ENCODE data around the gene IZUMO4.
"Not testable (repeated sequence)": the region's sequence is repeated elsewhere in the genome, so short reads cannot be mapped to it uniquely, and the experiment has no call there.

Gene IZUMO4

DNA sequence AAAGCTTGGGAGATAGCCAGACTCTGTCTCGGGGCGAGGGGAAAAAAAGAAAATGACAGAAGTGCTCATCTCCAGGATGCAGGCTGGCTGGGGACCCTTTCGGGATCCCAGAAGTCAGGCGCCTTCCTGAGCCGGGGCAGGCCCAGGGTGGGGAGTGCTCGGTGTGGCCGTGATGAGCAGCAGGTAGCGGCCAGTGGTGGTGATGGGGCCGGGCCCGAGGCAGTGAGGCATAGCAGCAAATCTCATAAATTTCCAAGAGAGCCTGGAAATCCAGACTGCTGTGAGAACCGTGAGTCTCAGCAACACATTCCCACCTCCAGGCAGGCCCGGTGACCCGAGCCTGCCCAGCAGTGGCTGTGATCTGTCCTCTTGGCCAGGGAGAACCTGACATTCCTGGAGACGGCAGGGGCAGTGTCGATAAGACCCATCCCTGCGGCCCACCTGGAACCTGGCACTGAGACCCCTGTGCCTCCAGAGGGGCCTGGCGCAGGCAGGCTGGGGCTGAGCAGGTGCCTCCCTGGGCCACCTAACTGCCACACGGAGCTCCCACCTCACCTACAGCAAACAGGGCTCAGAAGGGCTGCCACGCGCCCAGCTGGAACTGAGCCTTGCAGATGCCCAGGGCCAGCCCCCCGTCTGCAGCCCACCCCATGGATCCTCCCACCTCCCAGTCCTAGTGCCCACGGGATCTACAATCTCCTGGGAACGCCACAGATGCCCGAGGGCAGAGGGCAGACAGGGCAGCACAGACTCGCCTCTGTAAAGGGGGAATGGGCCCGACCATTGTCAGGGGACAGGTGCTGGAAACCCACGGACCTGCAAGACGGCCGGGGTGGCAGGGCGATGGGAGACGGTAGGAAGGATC is 23.4 kb downstream of the IZUMO4 start:
- Mint-ChIP-seq H3K27ac (no peak overlapping the region), H3K4me1 (peaks cover 4% of the 10 kb centered on the region), H3K27me3 (no peaks in the 10 kb centered on the region), H3K9me3 (no peaks in the 10 kb centered on the region), H3K36me3 (peaks cover 46% of the 10 kb centered on the region), H3K4me3 (no peak overlapping the region)
- ATAC-seq, result no peak

DNA sequence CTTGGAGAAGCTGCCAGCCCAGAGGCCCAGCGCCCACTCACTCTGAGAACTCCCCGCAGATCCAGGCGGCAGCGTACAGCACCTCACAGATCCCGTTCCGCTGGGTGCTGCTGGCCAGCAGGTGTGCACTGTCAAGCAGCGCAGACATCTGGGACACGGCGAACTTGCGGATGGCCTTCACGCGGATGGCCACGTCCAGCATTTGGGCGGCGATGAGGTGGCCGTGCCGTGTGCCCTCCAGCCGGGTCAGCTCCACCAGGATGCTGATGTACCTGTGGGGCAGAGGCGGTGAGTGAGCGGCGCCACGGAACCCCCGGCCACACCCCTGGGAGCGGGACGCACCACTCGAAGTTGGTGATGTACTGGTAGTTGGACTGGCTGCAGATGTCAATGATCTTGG is 24.1 kb downstream of the IZUMO4 start:
- Mint-ChIP-seq H3K4me1 (no peaks in the 10 kb centered on the region), H3K36me3 (peaks cover 40% of the 10 kb centered on the region), H3K9me3 (no peaks in the 10 kb centered on the region), H3K4me3 (no peak overlapping the region), H3K27ac (no peak overlapping the region), H3K27me3 (no peaks in the 10 kb centered on the region)
- no peak for ATAC-seq

DNA sequence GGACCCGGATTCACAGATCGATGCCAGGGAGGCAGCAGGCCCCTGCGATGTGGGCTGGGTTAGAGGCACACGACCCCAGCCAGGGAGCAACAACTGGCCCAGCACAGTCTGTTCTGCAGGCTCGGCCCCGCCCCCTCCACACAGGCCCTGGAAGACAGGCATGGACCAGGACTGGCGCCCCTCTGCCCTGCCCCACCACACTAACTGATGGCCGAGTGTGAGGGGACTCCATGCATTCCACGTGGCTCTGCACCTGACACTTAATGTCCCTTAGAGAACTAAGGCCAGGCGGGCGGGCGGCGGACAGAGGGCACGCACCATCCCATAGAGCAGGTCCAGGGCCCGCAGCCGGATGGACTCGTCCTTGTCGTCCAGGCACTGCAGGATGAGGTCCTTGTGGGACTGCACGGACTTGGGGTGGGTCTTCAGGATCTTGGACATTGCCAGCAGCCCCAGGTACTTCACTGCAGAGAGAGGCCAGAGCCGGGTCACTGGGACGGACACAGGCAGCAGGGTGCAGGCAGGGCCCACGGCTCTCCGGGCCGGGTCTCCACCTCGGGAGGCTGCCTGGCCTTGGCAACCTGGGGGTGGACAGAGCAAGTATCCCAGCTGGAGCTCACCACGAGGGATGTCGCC is 24.8 kb downstream of the IZUMO4 start:
- no peak overlapping the region for H3K4me3 Mint-ChIP-seq
- H3K27ac Mint-ChIP-seq, result no peak overlapping the region
- H3K4me1 Mint-ChIP-seq, result no peaks in the 10 kb centered on the region
- no peaks in the 10 kb centered on the region for H3K27me3 Mint-ChIP-seq
- H3K9me3 Mint-ChIP-seq, result no peaks in the 10 kb centered on the region
- no peak for ATAC-seq
- peaks cover 40% of the 10 kb centered on the region for H3K36me3 Mint-ChIP-seq

DNA sequence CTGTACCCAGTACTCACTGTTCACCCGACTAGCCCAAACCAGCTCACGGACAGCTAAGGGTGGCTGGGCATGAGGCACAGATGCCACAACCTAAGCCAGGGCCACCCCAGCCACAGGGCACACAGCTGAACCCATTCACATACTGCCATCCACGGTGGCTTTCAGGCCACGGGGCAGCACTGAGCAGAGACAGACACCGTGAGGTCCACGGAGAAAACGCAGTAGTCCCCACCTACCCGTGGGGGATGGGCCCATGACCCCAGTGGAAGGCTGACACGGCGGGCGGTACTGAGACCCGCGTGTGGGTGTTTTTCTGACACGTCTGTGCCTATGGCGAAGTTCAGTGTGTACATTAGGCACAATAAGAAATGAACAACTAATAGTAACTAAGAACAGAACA is 25.5 kb downstream of the IZUMO4 start:
- no peaks in the 10 kb centered on the region for H3K9me3 Mint-ChIP-seq
- H3K4me1 Mint-ChIP-seq, result no peaks in the 10 kb centered on the region
- peaks cover 40% of the 10 kb centered on the region for H3K36me3 Mint-ChIP-seq
- no peaks in the 10 kb centered on the region for H3K27me3 Mint-ChIP-seq
- no peak overlapping the region for H3K4me3 Mint-ChIP-seq
- no peak for ATAC-seq
- H3K27ac Mint-ChIP-seq, result no peak overlapping the region

DNA sequence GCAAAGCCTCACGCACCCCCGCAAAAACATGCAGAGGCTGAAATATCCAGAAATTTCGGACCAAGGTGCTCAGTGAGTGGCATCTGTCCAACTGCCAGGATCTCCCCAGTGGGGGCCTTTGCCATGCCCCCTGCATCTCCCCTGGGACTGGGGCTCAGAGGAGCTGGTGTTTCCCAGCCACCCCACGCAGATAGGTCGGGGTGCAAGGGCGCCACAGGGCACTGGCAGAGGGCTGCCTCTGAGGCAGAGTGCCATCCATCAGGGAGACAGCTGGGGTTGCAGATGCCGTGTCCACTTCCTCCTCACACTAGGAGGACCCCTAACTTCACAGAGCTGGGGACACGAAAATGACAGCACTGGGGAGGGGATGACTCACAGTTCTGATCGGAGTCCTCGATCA is 26.3 kb downstream of the IZUMO4 start:
- Mint-ChIP-seq H3K36me3 (peaks cover 38% of the 10 kb centered on the region), H3K4me3 (no peak overlapping the region), H3K9me3 (no peaks in the 10 kb centered on the region), H3K27ac (no peak overlapping the region), H3K27me3 (no peaks in the 10 kb centered on the region), H3K4me1 (no peaks in the 10 kb centered on the region)
- ATAC-seq, result no peak

DNA sequence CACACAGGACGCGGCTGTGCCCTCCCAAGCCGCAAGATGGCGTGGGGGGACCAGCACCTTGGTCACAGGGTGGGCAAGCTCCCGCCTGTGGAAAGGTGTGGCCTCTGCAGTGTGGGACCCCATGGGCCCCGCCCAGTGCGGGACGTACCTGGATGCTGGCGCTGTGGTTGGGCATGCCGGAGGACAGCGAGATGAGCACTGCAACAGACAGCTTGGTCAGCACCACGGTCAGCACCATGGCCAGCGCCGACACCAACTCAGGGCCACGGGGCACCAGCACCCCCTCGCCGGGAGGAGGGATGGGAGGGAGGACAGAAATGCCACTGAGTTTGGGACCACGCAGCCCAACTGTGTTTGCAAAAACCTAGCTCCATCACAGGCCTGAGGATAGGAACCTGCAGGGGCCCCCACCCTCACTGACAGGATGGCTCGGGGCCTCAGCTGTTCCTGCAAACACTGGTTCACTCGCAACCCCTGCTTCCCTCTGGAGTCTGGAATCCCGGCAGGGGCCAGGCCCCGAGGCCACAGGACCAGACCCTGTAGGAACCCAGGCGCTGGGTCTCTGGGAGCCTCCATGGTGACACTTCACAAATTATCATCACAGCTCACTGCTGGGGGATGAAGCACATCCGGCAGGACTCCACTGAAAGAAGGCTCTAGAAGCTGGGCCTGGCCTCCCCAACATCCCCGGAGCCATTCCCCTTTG is 27.1 kb downstream of the IZUMO4 start:
- ATAC-seq, result no peak
- Mint-ChIP-seq H3K9me3 (no peaks in the 10 kb centered on the region), H3K27me3 (no peaks in the 10 kb centered on the region), H3K27ac (no peak overlapping the region), H3K4me1 (no peaks in the 10 kb centered on the region), H3K36me3 (peaks cover 29% of the 10 kb centered on the region), H3K4me3 (no peak overlapping the region)

DNA sequence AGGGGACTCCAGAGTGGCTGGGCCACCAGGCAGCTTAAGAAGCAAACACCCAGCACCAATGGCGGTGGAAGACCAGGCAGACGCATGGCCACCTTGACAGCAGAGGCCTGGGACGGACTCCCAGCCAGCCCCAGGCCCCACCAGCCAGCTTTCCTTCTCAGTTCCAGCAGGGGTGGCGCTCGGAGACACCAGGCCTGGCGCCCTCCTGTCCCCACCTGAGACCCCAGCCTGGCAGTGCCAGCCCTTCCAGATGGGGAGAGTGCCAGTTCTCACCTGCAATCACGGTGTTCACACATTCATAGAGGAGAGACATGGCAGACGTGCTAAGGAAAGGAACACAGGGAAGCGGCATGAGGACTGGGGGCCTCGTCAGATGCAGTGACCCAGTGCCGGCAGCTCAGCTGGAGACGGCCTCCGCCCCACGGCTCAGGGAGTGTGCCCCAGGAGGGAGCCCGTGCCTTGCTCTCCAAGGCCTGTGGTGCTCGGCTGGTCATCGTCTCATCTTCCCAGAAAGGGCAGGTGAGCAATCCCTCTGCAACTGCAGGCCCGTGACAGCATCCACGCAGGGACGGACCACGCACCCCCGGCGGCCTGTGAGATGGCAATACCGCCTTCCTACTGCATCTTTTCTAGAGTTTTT is 30.3 kb downstream of the IZUMO4 start:
- peaks cover 22% of the 10 kb centered on the region for H3K36me3 Mint-ChIP-seq
- H3K4me1 Mint-ChIP-seq, result no peaks in the 10 kb centered on the region
- no peaks in the 10 kb centered on the region for H3K27me3 Mint-ChIP-seq
- ATAC-seq, result no peak
- no peak overlapping the region for H3K27ac Mint-ChIP-seq
- no peak overlapping the region for H3K4me3 Mint-ChIP-seq
- no peaks in the 10 kb centered on the region for H3K9me3 Mint-ChIP-seq

DNA sequence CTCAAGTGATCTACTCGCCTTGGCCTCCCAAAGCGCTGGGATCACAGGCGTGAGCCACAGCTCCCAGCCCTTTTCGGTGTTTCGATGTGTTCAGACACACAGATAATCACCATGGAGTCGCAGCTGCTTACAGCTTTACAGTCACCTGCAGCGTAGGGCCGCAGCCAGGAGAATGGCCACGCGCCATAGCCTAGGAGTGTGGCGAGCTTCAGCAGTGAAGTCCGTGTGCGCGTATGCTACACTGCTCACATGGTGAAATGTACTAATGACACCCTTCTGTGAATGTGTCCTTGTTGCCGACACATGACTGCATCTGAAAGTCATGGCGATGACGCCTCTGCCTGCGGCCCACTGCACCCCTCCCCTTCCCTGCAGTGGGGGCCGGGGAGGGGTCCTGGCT is 31.0 kb downstream of the IZUMO4 start:
- no peak for ATAC-seq
- no peaks in the 10 kb centered on the region for H3K9me3 Mint-ChIP-seq
- H3K27me3 Mint-ChIP-seq, result no peaks in the 10 kb centered on the region
- H3K36me3 Mint-ChIP-seq, result peaks cover 30% of the 10 kb centered on the region
- no peak overlapping the region for H3K4me3 Mint-ChIP-seq
- H3K27ac Mint-ChIP-seq, result no peak overlapping the region
- H3K4me1 Mint-ChIP-seq, result no peaks in the 10 kb centered on the region

DNA sequence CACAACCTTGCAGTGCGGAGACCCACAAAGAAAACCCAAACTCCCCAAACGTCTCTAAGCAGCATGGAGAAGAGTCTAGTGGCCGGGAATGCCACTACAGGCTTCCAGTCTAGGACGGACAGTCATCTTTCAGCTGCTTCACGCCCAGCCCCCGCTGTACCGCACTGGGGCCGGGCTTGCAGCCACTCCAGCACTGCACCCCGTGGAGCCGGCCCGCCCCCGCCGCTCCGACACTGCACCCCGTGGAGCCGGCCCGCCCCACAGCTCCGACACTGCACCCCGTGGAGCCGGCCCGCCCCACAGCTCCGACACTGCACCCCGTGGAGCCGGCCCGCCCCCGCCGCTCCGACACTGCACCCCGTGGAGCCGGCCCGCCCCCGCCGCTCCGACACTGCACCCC is 31.5 kb downstream of the IZUMO4 start:
- not testable (repeated sequence) for ATAC-seq, H3K27me3 Mint-ChIP-seq, H3K4me1 Mint-ChIP-seq, H3K9me3 Mint-ChIP-seq, H3K4me3 Mint-ChIP-seq, H3K27ac Mint-ChIP-seq
- peaks cover 30% of the 10 kb centered on the region for H3K36me3 Mint-ChIP-seq

DNA sequence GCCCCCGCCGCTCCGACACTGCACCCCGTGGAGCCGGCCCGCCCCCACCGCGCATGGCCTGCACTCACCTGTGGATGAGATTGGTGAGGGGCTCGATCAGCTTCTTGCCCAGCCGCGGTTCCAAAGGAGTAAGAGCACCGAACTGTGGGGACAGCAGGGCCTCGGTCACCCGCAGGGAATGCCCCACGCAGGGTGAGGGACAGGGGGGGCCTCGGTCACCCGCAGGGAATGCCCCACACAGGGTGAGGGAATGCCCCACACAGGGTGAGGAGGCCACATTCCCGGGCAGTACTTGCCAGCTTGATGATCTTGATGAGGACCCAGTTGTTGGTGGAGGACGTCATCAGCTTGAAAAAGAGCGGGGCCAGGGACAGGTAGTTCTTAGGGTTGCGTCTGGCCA is 32.3 kb downstream of the IZUMO4 start:
- Mint-ChIP-seq H3K9me3 (no peaks in the 10 kb centered on the region), H3K27me3 (no peaks in the 10 kb centered on the region), H3K36me3 (peaks cover 32% of the 10 kb centered on the region), H3K4me1 (no peaks in the 10 kb centered on the region), H3K27ac (no peak overlapping the region), H3K4me3 (no peak overlapping the region)
- no peak for ATAC-seq

DNA sequence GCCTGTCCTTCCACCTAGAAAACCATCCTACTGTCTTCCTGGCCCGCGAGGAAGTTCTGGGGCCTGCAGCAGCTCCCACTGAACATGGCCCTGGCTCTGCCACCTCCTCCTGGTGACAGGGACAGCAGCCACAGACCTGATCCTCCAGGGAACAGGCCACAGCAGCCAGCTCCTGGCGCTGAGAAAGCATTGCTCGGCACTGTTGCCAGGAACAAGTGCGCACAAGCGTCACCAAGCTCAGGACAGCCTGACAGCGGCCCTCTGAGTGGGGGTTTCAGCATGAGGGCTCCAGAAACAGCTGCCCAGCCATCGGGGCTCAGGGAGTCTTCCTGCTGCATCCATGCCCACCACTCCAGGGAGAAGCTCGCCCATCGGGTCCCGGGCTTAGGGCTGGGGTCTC is 32.8 kb downstream of the IZUMO4 start:
- Mint-ChIP-seq H3K4me3 (no peak overlapping the region), H3K36me3 (peaks cover 27% of the 10 kb centered on the region), H3K27ac (no peak overlapping the region), H3K27me3 (no peaks in the 10 kb centered on the region), H3K9me3 (no peaks in the 10 kb centered on the region), H3K4me1 (no peaks in the 10 kb centered on the region)
- no peak for ATAC-seq

DNA sequence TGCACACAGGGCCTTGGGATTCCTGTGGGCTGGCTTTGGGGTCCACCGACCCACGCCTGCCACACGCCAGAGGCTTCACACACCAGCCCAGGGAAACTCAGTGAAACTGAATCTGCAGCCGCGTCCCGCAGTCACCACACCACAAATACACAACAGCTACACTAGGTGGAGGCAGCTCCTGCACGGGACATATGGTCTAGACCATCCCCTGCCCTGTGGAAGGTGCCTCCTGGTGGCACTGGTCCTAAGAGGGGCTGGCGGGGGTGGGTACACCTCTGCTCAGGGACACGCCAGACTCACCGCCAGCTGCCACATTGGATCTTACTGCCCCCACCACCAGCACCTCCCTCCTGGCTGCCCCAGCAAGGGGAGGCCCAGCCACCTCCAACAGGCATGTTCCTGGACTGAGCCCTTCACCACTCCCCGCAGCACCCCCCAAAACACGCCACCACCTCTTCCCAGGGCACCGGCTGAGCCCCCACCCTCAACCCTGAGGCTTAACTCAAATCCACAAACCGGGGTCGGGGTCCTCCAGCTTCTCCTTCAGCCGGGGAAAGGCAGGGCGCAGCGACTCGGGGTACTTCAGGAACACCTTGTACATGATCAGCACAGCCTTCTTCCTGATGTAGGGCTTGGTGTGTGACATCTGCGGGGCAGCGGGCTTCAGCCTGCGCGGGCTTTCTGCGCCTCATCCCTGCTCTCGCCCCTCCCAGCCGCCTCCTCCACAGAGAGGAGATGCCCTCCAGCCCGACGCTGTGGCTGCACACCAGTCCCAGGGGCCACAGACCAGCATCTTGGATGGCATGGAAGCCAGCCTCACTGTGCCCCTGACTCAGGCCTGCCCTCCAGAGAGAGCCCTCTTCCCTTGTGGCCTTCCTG is 33.4 kb downstream of the IZUMO4 start:
- H3K27me3 Mint-ChIP-seq, result no peaks in the 10 kb centered on the region
- no peak overlapping the region for H3K27ac Mint-ChIP-seq
- H3K9me3 Mint-ChIP-seq, result no peaks in the 10 kb centered on the region
- H3K4me1 Mint-ChIP-seq, result no peaks in the 10 kb centered on the region
- no peak overlapping the region for H3K4me3 Mint-ChIP-seq
- no peak for ATAC-seq
- H3K36me3 Mint-ChIP-seq, result peaks cover 26% of the 10 kb centered on the region

DNA sequence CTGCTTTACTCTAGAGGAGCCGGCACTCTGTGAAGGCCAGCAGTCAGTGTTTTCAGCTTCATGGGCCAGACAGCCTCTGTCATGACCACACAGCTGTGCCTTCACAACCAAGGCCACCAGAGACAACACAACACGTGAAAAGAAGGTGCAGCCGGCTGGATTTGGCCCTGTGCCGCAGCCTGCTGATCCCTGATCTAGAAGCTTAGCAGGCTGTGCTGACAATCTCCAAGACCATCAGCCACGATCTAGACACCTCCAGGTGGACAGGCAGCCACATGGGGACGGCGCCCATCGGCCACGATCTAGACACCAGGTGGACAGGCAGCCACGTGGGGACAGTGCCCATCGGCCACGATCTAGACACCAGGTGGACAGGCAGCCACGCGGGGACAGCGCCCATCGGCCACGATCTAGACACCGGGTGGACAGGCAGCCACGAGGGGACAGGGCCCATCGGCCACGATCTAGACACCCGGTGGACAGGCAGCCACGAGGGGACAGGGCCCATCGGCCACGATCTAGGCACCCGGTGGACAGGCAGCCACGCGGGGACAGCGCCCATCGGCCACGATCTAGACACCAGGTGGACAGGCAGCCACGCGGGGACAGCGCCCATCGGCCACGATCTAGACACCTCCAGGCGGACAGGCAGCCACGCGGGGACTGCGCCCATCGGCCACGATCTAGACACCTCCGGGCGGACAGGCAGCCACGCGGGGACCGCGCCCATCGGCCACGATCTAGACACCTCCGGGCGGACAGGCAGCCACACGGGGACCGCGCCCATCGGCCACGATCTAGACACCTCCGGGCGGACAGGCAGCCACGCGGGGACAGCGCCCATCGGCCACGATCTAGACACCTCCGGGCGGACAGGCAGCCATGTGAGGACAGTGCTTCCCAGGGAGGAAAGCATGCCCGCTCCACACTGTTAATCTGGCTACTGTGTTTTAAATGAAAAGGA is 34.6 kb downstream of the IZUMO4 start:
- not testable (repeated sequence) for H3K4me3 Mint-ChIP-seq, H3K4me1 Mint-ChIP-seq, H3K27ac Mint-ChIP-seq, ATAC-seq, H3K27me3 Mint-ChIP-seq, H3K9me3 Mint-ChIP-seq
- peaks cover 26% of the 10 kb centered on the region for H3K36me3 Mint-ChIP-seq

DNA sequence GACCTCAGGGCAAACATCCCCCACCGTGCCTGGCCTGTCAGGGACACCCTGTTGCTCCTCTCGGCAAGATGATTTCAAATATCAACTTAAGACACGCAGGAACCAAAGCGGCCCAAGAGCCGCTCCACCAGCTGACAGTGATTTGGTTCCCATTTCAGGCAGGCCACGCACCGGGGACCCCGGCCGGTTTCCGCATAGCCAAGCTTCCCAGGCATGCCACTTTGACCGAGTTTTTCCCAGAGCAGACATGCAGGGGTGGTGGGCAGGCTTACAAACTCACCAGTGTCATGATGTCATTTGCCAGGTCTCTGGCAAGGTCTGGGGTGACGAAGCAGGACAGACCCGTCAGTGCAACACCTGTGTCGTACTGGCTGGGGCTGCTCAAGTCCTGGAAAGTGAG is 35.5 kb downstream of the IZUMO4 start:
- no peaks in the 10 kb centered on the region for H3K27me3 Mint-ChIP-seq
- peaks cover 26% of the 10 kb centered on the region for H3K36me3 Mint-ChIP-seq
- H3K4me1 Mint-ChIP-seq, result no peaks in the 10 kb centered on the region
- no peaks in the 10 kb centered on the region for H3K9me3 Mint-ChIP-seq
- ATAC-seq, result no peak
- no peak overlapping the region for H3K27ac Mint-ChIP-seq
- no peak overlapping the region for H3K4me3 Mint-ChIP-seq
